ENCODE data around the gene OR5P2.
"Not testable (repeated sequence)": the region's sequence is repeated elsewhere in the genome, so short reads cannot be mapped to it uniquely, and the experiment has no call there.

OR5P2 gene, protein sequence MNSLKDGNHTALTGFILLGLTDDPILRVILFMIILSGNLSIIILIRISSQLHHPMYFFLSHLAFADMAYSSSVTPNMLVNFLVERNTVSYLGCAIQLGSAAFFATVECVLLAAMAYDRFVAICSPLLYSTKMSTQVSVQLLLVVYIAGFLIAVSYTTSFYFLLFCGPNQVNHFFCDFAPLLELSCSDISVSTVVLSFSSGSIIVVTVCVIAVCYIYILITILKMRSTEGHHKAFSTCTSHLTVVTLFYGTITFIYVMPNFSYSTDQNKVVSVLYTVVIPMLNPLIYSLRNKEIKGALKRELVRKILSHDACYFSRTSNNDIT

DNA sequence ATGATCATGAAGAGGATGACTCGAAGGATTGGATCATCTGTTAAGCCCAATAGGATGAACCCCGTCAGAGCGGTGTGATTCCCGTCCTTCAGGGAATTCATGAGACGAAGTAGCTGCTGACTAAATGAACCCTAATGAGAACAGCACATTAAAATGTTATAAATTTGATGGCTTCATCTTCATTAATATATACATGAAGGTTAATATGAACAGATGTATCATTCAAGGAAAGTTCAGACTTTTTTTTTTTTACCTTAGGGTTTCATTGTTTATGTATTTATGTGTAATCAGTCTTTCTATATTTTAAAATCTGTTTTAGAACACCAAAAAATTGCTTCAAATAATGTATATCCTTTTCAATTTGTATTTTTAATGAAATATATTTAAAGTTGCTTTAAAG, at the start of gene OR5P2:
Gene OR5P2 (minus strand): TSS at position 101 of the 400 bp plus-strand sequence. CDS start 0 bp downstream, at position 101.
- DNase-seq = no peak

DNA sequence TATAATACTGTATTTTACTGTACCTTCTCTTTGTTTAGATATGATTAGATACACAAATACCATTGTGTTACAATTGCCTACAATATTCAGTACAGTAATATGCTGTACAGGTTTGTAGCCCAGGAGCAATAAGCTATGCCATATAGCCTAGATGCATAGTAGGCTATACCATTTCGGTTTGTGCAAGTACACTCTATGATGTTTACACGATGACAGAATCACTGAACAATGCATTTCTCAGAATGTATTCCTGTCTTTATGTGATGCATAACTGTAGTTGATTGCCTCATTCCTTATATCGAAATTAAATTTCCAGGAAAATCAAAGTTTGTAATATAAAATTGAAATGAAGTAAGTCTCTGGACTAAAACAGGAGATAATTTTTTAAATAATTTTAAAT, 49.3 kb upstream of the OR5P2 start:
- DNase-seq = no peak

- no peak for DNase-seq
These were observed 48.2 kb upstream of the OR5P2 start for GRCh38 chr11:7844986-7845385.

DNA sequence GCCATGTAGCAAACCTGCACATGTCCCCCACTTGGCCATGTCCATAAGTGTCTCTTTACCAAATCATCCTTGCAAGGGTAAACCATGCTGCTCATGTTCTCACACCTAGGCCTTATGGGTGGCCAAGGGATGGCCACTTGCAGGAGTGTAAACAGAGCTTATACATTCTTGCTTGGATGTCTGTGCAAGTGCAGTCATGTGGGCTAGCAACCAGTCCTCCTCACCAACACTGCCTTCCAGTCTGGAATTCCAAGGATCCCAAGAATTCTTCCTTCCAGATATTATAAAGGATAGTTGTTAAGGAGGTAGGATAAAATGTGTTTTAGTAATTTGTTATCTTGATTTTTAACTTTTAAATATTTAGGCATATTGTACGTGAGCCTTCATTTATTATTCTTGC, 47.8 kb upstream of the OR5P2 start:
- no peak for DNase-seq

DNA sequence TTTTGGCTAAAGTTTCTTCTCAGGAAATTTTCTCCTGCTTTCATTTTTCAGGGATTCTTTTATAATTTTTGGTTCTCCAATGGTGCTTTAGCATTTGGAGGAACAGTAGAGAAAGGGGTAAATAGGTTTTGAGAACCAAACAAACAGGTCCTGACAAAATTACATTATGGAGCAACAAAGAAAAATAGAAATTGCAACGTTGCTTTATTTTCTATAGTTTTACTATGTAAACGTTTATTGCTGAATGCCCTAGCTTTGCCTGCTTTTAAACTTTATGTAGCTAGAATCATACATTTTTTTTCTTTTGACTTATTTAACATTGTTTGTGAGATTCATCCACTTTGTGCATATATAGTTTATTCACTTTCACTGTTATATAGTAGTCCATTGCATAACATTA, 43.8 kb upstream of the OR5P2 start:
- no peak for DNase-seq

GRCh38 chr11:7833527-7833926, 36.8 kb upstream of the OR5P2 start:
- DNase-seq = no peak

GRCh38 chr11:7830740-7831139, 34.0 kb upstream of the OR5P2 start, which contains the start of gene OR5P3:
Gene OR5P3 (minus strand): TSS chr11:7830840.
- no peak for DNase-seq

- no peak for DNase-seq
These were observed 29.6 kb upstream of the OR5P2 start for GRCh38 chr11:7826324-7826723.

DNA sequence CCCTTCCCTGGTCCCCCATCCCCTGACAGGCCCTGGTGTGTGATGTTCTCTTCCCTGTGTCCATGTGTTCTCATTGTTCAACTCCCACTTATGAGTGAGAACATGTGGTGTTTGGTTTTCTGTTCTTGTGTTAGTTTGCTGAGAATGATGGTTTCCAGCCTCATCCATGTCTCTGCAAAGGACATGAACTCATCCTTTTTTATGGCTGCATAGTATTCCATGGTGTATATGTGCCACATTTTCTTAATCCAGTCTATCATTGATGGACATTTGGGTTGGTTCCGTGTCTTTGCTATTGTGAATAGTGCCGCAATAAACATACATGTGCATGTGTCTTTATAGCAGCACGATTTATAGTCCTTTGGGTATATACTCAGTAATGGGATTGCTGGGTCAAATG, 23.7 kb upstream of the OR5P2 start:
- DNase-seq = not testable (repeated sequence)

DNA sequence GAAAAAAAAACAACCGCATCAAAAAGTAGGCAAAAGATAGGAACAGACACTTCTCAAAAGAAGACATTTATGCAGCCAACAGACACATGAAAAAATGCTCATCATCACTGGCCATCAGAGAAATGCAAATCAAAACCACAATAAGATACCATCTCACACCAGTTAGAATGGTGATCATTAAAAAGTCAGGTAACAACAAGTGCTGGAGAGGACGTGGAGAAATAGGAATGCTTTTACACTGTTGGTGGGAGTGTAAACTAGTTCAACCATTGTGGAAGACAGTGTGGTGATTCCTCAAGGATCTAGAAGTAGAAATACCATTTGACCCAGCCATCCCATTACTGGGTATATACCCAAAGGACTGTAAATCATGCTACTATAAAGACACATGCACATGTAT, 18.2 kb upstream of the OR5P2 start:
- not testable (repeated sequence) for DNase-seq

GRCh38 chr11:7810301-7810700, 13.6 kb upstream of the OR5P2 start:
- DNase-seq = not testable (repeated sequence)

- DNase-seq = no peak
These were observed 3.5 kb downstream of the OR5P2 start for GRCh38 chr11:7793233-7793632.

DNA sequence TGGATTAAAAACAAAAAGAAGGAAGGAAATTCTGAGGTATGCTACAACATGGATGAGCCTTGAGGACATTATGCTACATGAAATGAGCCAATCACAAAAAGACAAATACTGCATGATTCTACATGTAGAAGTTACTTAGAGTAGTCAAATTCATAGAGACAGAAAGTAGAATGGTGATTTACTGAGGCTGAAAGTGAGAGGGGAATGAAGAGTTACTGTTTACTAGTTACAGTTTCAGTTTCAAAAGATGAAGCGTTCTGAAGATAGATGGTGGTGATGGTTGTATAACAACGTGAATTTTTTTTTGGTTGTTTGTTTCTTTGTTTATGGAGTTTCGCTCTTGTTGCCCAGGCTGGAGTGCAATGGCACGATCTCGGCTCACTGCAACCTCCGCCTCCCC, 9.5 kb downstream of the OR5P2 start:
- no peak for DNase-seq

GRCh38 chr11:7775689-7776088, 21.1 kb downstream of the OR5P2 start:
- no peak for DNase-seq

DNA sequence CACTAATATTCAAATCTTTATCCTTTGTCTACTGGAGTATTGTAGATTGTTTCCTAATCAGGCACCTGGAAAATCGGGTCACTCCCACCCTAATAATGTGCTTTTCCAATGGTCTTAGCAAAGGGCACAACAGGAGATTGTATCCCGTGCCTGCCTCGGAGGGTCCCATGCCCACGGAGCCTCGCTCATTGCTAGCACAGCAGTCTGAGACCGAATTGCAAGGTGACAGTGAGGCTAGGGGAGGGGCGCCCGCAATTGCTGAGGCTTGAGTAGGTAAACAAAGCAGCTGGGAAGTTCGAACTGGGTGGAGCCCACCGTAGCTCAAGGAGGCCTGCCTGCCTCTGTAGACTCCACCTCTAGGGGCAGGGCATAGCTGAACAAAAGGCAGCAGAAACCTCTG, 32.4 kb downstream of the OR5P2 start:
- not testable (repeated sequence) for DNase-seq

- no peak for DNase-seq
These were observed 37.7 kb downstream of the OR5P2 start for GRCh38 chr11:7759010-7759409.

- DNase-seq = no peak
These were observed 47.3 kb downstream of the OR5P2 start for GRCh38 chr11:7749456-7749855.
